Kidney epithelial cell (primary cell): ENCODE data around the gene ACE. TPM values are rescaled to one million over a fixed set of nuclear protein-coding genes. Genes with fewer than 3 reads are reported as not detected.

ENCODE experiments used
- DNase-seq: peaks from one replicate; pipeline ENCODE4 v3.0.0-alpha.2; 2010; ENCODE audit warnings: low read depth
- H3K27me3 ChIP-seq: 2 replicates; pipeline ENCODE4 v1.6.0; 2011; ENCODE audit warnings: low read length; ENCODE audit not compliant: control insufficient read depth, insufficient read depth
- H3K36me3 ChIP-seq: 2 replicates; pipeline ENCODE4 v1.5.1; 2011; ENCODE audit warnings: low read length; ENCODE audit not compliant: control insufficient read depth, insufficient read depth
- H3K4me3 ChIP-seq: 2 replicates; pipeline ENCODE4 v1.5.1; 2011; ENCODE audit warnings: low read depth, mild to moderate bottlenecking, control low read depth, low read length
- total RNA-seq: library from RNA; depleted of rRNA; stranded (reverse); fragments of >200 nt; gene quantifications from 2 replicates; pipeline ENCODE4 v1.2.3, GENCODE V29; 2015
- TF ChIP-seq, protein P1 (sequence below): IDR thresholded peaks from 2 replicates; pipeline ENCODE4 v1.5.1; 2011; ENCODE audit warnings: mild to moderate bottlenecking, moderate library complexity, low read length, control low read depth, inconsistent platforms; ENCODE audit not compliant: insufficient read depth, poor library complexity, severe bottlenecking

Gene ACE
- total RNA-seq, 1 donor from 2014 or later, result 1.5 TPM

DNA sequence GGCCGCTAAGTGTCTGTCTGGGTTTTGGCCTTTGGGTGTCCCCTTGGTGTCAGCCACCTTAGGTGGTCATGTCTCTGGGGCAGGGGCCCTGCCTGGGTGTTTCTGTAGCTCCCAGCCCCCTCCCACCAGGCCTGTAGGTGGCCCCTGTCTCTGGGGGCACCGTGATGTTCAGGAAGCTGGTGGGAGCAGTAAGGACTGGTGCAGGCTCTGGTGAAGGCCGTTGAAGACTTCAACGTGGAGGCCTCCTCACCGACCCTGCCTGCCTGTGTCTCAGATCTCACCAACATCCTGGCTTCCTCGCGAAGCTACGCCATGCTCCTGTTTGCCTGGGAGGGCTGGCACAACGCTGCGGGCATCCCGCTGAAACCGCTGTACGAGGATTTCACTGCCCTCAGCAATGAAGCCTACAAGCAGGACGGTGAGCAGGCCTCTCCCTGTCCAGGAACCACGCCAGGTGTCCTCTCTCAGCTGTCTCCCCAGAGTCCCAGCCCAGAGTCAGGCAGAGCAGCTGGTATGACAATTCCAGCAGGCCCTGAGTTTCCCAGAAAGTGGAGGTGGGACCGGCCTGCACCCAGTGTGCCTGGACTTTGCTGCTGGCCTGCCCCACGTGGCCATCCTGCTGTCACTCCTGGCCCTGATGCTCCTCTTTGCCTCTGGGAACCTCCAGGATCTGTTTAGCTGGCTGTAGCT lies 2.8 kb downstream of the ACE start:
- Histone ChIP-seq H3K4me3 (no peak overlapping the region), H3K27me3 (peaks cover 22% of the 10 kb centered on the region), H3K36me3 (no peaks in the 10 kb centered on the region)
- TF ChIP-seq, protein P1, sequence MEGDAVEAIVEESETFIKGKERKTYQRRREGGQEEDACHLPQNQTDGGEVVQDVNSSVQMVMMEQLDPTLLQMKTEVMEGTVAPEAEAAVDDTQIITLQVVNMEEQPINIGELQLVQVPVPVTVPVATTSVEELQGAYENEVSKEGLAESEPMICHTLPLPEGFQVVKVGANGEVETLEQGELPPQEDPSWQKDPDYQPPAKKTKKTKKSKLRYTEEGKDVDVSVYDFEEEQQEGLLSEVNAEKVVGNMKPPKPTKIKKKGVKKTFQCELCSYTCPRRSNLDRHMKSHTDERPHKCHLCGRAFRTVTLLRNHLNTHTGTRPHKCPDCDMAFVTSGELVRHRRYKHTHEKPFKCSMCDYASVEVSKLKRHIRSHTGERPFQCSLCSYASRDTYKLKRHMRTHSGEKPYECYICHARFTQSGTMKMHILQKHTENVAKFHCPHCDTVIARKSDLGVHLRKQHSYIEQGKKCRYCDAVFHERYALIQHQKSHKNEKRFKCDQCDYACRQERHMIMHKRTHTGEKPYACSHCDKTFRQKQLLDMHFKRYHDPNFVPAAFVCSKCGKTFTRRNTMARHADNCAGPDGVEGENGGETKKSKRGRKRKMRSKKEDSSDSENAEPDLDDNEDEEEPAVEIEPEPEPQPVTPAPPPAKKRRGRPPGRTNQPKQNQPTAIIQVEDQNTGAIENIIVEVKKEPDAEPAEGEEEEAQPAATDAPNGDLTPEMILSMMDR, result no peak
- DNase-seq, result no peak

DNA sequence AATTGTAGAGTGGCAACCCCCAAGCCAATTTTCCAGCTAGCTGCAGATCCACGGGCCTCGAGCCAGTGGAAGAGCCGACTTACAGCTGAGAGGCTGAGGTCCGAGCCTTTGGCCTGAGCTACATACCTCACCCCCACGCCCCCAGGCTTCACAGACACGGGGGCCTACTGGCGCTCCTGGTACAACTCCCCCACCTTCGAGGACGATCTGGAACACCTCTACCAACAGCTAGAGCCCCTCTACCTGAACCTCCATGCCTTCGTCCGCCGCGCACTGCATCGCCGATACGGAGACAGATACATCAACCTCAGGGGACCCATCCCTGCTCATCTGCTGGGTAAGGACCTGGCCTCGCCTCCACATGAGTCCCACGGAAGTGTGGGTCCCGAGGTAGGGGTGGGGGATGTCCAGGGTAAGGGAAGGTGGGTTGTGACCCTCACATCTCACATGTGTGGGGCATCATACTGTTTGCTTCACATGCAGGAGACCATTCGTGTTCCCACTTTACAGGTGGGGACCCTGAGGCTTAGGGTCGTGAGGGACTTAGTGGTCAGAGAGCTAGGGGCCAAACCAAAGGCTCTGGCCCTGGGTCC lies 3.4 kb downstream of the ACE start:
- Histone ChIP-seq H3K27me3 (peaks cover 21% of the 10 kb centered on the region), H3K4me3 (no peak overlapping the region), H3K36me3 (no peaks in the 10 kb centered on the region)
- TF ChIP-seq, protein P1, result no peak
- no peak for DNase-seq

DNA sequence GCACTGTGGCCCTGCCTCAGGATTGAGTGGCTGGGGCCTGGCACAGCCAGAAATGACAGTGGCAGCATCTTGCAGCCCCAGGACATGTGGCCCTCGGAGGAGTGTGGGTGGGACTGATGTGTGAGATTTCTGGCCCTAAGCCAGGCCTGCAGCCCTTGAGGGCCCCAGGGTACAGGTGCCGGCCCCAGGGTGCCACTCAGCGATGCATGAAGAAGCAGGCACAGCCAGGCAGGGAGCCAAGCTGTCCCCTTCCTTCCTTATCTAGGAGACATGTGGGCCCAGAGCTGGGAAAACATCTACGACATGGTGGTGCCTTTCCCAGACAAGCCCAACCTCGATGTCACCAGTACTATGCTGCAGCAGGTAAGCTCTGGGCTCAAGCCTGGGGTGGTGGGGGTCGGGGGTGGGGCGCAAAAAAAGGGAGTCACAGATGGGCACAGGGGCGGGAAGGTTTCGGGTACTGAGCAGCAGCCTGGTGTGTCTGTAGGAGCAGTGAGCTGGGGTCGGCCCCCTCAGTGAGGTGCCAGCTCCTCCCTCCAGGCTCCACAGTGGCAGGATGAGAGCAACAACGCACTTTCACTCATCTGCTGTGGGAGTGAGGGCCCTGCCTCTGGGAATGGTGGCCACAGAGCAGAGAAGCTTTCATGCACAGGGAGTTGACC lies 4.1 kb downstream of the ACE start:
- TF ChIP-seq, protein P1, result no peak
- Histone ChIP-seq H3K36me3 (no peaks in the 10 kb centered on the region), H3K4me3 (no peak overlapping the region), H3K27me3 (peaks cover 14% of the 10 kb centered on the region)
- DNase-seq, result no peak

DNA sequence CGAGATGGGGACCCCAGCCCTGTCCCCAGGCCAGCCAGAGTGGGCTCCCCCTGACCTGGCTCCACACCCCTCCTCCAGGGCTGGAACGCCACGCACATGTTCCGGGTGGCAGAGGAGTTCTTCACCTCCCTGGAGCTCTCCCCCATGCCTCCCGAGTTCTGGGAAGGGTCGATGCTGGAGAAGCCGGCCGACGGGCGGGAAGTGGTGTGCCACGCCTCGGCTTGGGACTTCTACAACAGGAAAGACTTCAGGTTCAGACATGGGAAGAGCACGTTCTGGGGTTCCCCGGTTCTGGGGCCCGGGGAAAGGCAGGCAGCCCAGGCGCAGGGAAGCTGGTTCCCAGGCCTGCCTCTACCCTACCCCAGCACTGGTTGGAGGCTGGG lies 4.6 kb downstream of the ACE start:
- Histone ChIP-seq H3K27me3 (peaks cover 10% of the 10 kb centered on the region), H3K36me3 (no peaks in the 10 kb centered on the region), H3K4me3 (no peak overlapping the region)
- TF ChIP-seq, protein P1, result no peak
- no peak for DNase-seq

DNA sequence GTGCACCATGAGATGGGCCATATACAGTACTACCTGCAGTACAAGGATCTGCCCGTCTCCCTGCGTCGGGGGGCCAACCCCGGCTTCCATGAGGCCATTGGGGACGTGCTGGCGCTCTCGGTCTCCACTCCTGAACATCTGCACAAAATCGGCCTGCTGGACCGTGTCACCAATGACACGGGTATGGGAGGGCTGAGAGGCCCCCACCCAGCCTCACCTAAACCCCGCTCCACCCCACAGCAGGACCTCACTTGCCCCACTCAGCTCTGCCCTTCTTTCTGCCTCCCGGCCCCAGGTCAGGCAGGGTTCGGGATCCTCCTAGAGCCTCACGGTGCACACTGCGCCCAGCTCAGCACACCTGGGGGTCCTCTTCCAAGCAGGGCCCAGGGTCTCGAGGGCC lies 5.6 kb downstream of the ACE start:
- no peak overlapping the region for H3K4me3 ChIP-seq
- H3K27me3 ChIP-seq, result peaks cover 9% of the 10 kb centered on the region
- no peaks in the 10 kb centered on the region for H3K36me3 ChIP-seq
- TF ChIP-seq, protein P1, result no peak
- no peak for DNase-seq
